CD8-positive, alpha-beta memory T cell (primary cell): ENCODE measurements around the gene POLD3. TPM values are rescaled to one million over a fixed set of nuclear protein-coding genes. Genes with fewer than 3 reads are reported as not detected.
"Not testable (repeated sequence)": the region's sequence is repeated elsewhere in the genome, so short reads cannot be mapped to it uniquely, and the experiment has no call there.

Experiments
- CTCF ChIA-PET: fragments of 350-600 bp; sonication (Branson Sonifier 250); formaldehyde crosslinking; loops from one replicate; lab custom pipeline; 2021; ENCODE audit warnings: antibody characterized with exemption; lab: Charles Lee
- POLR2A ChIA-PET: fragments of 350-600 bp; sonication (Branson Sonifier 250); formaldehyde crosslinking; loops from one replicate; lab custom pipeline; 2021; ENCODE audit warnings: antibody characterized with exemption; lab: Charles Lee
- DNase-seq, 5 donors: peaks; one replicate each; pipeline versions ENCODE4 v3.0.0 to v3.0.0-alpha.2; 2020 to 2022; ENCODE audit warnings: mixed read lengths in 1 of 5
- H3K27ac ChIP-seq: one replicate; pipeline ENCODE4 v1.7.0; 2013; ENCODE audit warnings: low read depth, mild to moderate bottlenecking, low read length, moderate library complexity
- H3K27me3 ChIP-seq: 2 replicates; pipeline ENCODE4 v1.7.0; 2013; ENCODE audit warnings: low read length, mild to moderate bottlenecking; ENCODE audit not compliant: insufficient read depth, poor library complexity, severe bottlenecking
- H3K36me3 ChIP-seq: 2 replicates; pipeline ENCODE4 v1.7.0; 2013; ENCODE audit warnings: mild to moderate bottlenecking, low read length, moderate library complexity; ENCODE audit not compliant: insufficient read depth
- H3K4me1 ChIP-seq: 2 replicates; pipeline ENCODE4 v1.7.0; 2013; ENCODE audit warnings: mild to moderate bottlenecking, low read length, moderate library complexity; ENCODE audit not compliant: insufficient read depth
- H3K4me3 ChIP-seq: 2 replicates; pipeline ENCODE4 v1.7.0; 2013; ENCODE audit warnings: mild to moderate bottlenecking, low read length
- H3K9me3 ChIP-seq: 2 replicates; pipeline ENCODE4 v1.7.0; 2013; ENCODE audit warnings: mild to moderate bottlenecking, low read length
- H3K27ac Mint-ChIP-seq, 8 donors: one replicate each; pipeline ENCODE4 v1.8.0; 2020 to 2021; ENCODE audit warnings: mixed read lengths in 8 of 8, mild to moderate bottlenecking in 6 of 8, inconsistent platforms in 3 of 8, moderate library complexity in 3 of 8
- H3K27me3 Mint-ChIP-seq, 2 donors: one replicate each; pipeline ENCODE4 v1.8.0; 2020 to 2021; ENCODE audit warnings: mixed read lengths in 2 of 2, mild to moderate bottlenecking in 1 of 2, moderate library complexity in 1 of 2
- H3K36me3 Mint-ChIP-seq, 3 donors: one replicate each; pipeline ENCODE4 v1.8.0; 2020 to 2021; ENCODE audit warnings: mixed read lengths in 3 of 3, inconsistent platforms in 1 of 3, mild to moderate bottlenecking in 1 of 3
- H3K4me1 Mint-ChIP-seq, 3 donors: one replicate each; pipeline ENCODE4 v1.8.0; 2020 to 2021; ENCODE audit warnings: mixed read lengths in 3 of 3, inconsistent platforms in 1 of 3, mild to moderate bottlenecking in 1 of 3
- H3K4me3 Mint-ChIP-seq, 7 donors: one replicate each; pipeline ENCODE4 v1.8.0; 2020 to 2021; ENCODE audit warnings: mixed read lengths in 7 of 7, mild to moderate bottlenecking in 6 of 7, moderate library complexity in 4 of 7, inconsistent platforms in 2 of 7
- H3K9me3 Mint-ChIP-seq, 5 donors: one replicate each; pipeline ENCODE4 v1.8.0; 2020 to 2022; ENCODE audit warnings: mixed read lengths in 5 of 5, mild to moderate bottlenecking in 3 of 5, moderate library complexity in 2 of 5, inconsistent platforms in 1 of 5
- polyA plus RNA-seq: library from polyadenylated mRNA; unstranded; fragments of 300-500 nt; fragmentation: Illumina TruSeq; gene quantifications from one replicate; pipeline ENCODE4 v1.2.3, GENCODE V29; 2021
- total RNA-seq, 2 experiments: library from RNA; stranded (reverse); gene quantifications; one replicate each; pipeline ENCODE4 v1.2.3, GENCODE V29; 2021

Gene POLD3
- total and polyA plus RNA-seq, 3 experiments from 2014 or later, result 20.7 to 57.5 (median 53.8) TPM

GRCh38 chr11:74659124-74659523 lies 66.7 kb downstream of the POLD3 start:
- H3K4me1 Mint-ChIP-seq, H3K27me3 Mint-ChIP-seq, H3K9me3 ChIP-seq, H3K27ac ChIP-seq, H3K27me3 ChIP-seq, H3K4me3 ChIP-seq, H3K4me3 Mint-ChIP-seq, H3K4me1 ChIP-seq, DNase-seq, H3K27ac Mint-ChIP-seq, CTCF ChIA-PET, H3K36me3 ChIP-seq, POLR2A ChIA-PET: not testable (repeated sequence)
- H3K9me3 Mint-ChIP-seq, result peaks cover 6 to 12% (median 8%) of the 10 kb centered on the region in 5 donors
- H3K36me3 Mint-ChIP-seq, result peaks cover 18 to 42% (median 19%) of the 10 kb centered on the region in 3 donors

- no peaks in the 10 kb centered on the region for H3K4me1 ChIP-seq
- no peak overlapping the region for H3K4me3 Mint-ChIP-seq
- ChIA-PET POLR2A (no interaction called here), CTCF (no interaction called here)
- DNase-seq, result no peak
- peaks cover 16 to 42% (median 17%) of the 10 kb centered on the region in 3 donors for H3K36me3 Mint-ChIP-seq
- no peak overlapping the region for H3K4me3 ChIP-seq
- no peak overlapping the region for H3K27ac Mint-ChIP-seq
- H3K36me3 ChIP-seq, result no peaks in the 10 kb centered on the region
- peaks cover 6 to 12% (median 8%) of the 10 kb centered on the region in 5 donors for H3K9me3 Mint-ChIP-seq
- no peak overlapping the region for H3K27ac ChIP-seq
- H3K9me3 ChIP-seq, result no peaks in the 10 kb centered on the region
- H3K4me1 Mint-ChIP-seq, result no peaks in the 10 kb centered on the region
- no peaks in the 10 kb centered on the region for H3K27me3 Mint-ChIP-seq
- H3K27me3 ChIP-seq, result no peaks in the 10 kb centered on the region
Measured at GRCh38 chr11:74662487-74663103, 70.2 kb downstream of the POLD3 start.

- Histone ChIP-seq H3K4me1 (no peaks in the 10 kb centered on the region), H3K27ac (no peak overlapping the region), H3K9me3 (no peaks in the 10 kb centered on the region), H3K27me3 (no peaks in the 10 kb centered on the region), H3K36me3 (no peaks in the 10 kb centered on the region), H3K4me3 (no peak overlapping the region)
- Mint-ChIP-seq H3K27me3 (no peaks in the 10 kb centered on the region), H3K27ac (no peak overlapping the region), H3K9me3 (peaks cover 5 to 12% (median 8%) of the 10 kb centered on the region in 5 donors), H3K4me1 (no peaks in the 10 kb centered on the region), H3K36me3 (peaks cover 13 to 36% (median 16%) of the 10 kb centered on the region in 3 donors), H3K4me3 (no peak overlapping the region)
- CTCF ChIA-PET, result no interaction called here
- no peak for DNase-seq
- POLR2A ChIA-PET, result no interaction called here
Measured at GRCh38 chr11:74663315-74663714, 70.9 kb downstream of the POLD3 start.

GRCh38 chr11:74669211-74670160 lies 77.1 kb downstream of the POLD3 start:
- no peaks in the 10 kb centered on the region for H3K36me3 Mint-ChIP-seq
- no peak for DNase-seq
- Histone ChIP-seq H3K27me3 (no peaks in the 10 kb centered on the region), H3K9me3 (no peaks in the 10 kb centered on the region), H3K4me1 (no peaks in the 10 kb centered on the region), H3K4me3 (no peak overlapping the region), H3K27ac (no peak overlapping the region), H3K36me3 (no peaks in the 10 kb centered on the region)
- H3K27me3 Mint-ChIP-seq, result no peaks in the 10 kb centered on the region
- CTCF ChIA-PET, result no interaction called here
- H3K4me1 Mint-ChIP-seq, result no peaks in the 10 kb centered on the region
- POLR2A ChIA-PET, result no interaction called here
- no peaks in the 10 kb centered on the region for H3K9me3 Mint-ChIP-seq
- H3K4me3 Mint-ChIP-seq, result no peak overlapping the region
- H3K27ac Mint-ChIP-seq, result no peak overlapping the region

GRCh38 chr11:74670171-74670570 lies 77.8 kb downstream of the POLD3 start:
- H3K27ac ChIP-seq, result no peak overlapping the region
- H3K9me3 Mint-ChIP-seq, result no peaks in the 10 kb centered on the region
- DNase-seq, result no peak
- no peaks in the 10 kb centered on the region for H3K27me3 ChIP-seq
- POLR2A ChIA-PET, result no interaction called here
- H3K4me3 ChIP-seq, result no peak overlapping the region
- no peaks in the 10 kb centered on the region for H3K36me3 Mint-ChIP-seq
- H3K4me1 ChIP-seq, result no peaks in the 10 kb centered on the region
- no peaks in the 10 kb centered on the region for H3K9me3 ChIP-seq
- H3K4me3 Mint-ChIP-seq, result no peak overlapping the region
- H3K27ac Mint-ChIP-seq, result no peak overlapping the region
- no peaks in the 10 kb centered on the region for H3K36me3 ChIP-seq
- CTCF ChIA-PET, result no interaction called here
- no peaks in the 10 kb centered on the region for H3K27me3 Mint-ChIP-seq
- no peaks in the 10 kb centered on the region for H3K4me1 Mint-ChIP-seq

GRCh38 chr11:74671520-74672196 lies 79.3 kb downstream of the POLD3 start:
- no peaks in the 10 kb centered on the region for H3K27me3 Mint-ChIP-seq
- no peaks in the 10 kb centered on the region for H3K27me3 ChIP-seq
- no peaks in the 10 kb centered on the region for H3K4me1 ChIP-seq
- H3K36me3 Mint-ChIP-seq, result no peaks in the 10 kb centered on the region
- no peaks in the 10 kb centered on the region for H3K9me3 Mint-ChIP-seq
- DNase-seq, result no peak
- no peak overlapping the region for H3K4me3 Mint-ChIP-seq
- no peaks in the 10 kb centered on the region for H3K9me3 ChIP-seq
- no peak overlapping the region for H3K4me3 ChIP-seq
- no peaks in the 10 kb centered on the region for H3K36me3 ChIP-seq
- POLR2A ChIA-PET, result no interaction called here
- H3K27ac ChIP-seq, result no peak overlapping the region
- CTCF ChIA-PET, result interaction anchor here (1.4 kb wide), 1 partner anchor 11 kb away, joined by 3 read pairs; no protein-coding TSS in a partner anchor
- H3K4me1 Mint-ChIP-seq, result no peaks in the 10 kb centered on the region
- no peak overlapping the region for H3K27ac Mint-ChIP-seq

GRCh38 chr11:74672332-74672955 lies 80.1 kb downstream of the POLD3 start:
- Histone ChIP-seq H3K27ac (no peak overlapping the region), H3K9me3 (no peaks in the 10 kb centered on the region), H3K27me3 (no peaks in the 10 kb centered on the region), H3K4me3 (no peak overlapping the region), H3K36me3 (no peaks in the 10 kb centered on the region), H3K4me1 (no peaks in the 10 kb centered on the region)
- H3K27me3 Mint-ChIP-seq, result no peaks in the 10 kb centered on the region
- ChIA-PET CTCF (interaction anchor here (0.5 to 1.4 kb wide), 2 partner anchors 10 to 248 kb away, joined by 3 read pairs; no protein-coding TSS in a partner anchor), POLR2A (no interaction called here)
- H3K4me1 Mint-ChIP-seq, result no peaks in the 10 kb centered on the region
- no peak for DNase-seq
- H3K36me3 Mint-ChIP-seq, result no peaks in the 10 kb centered on the region
- H3K27ac Mint-ChIP-seq, result no peak overlapping the region
- H3K4me3 Mint-ChIP-seq, result no peak overlapping the region
- no peaks in the 10 kb centered on the region for H3K9me3 Mint-ChIP-seq
